GM23338 (cell line): Measurements from ENCODE around the gene CALCOCO1. TPM values are rescaled to one million over a fixed set of nuclear protein-coding genes. Genes with fewer than 3 reads are reported as not detected.

Experiments used
- ATAC-seq: fragments of 200-7000 bp; cut with Tn5 transposase; 3 replicates; pipeline ENCODE4 v1.9.1; 2020
- DNase-seq: peaks from one replicate; pipeline ENCODE4 v3.0.0-alpha.2; 2015; ENCODE audit warnings: low spot score
- H2AFZ ChIP-seq: fragments of 200-600 bp; sonication (generic); 2 replicates; pipeline ENCODE4 v1.8.0; 2016; ENCODE audit warnings: antibody characterized with exemption, mild to moderate bottlenecking, moderate library complexity
- H3F3A ChIP-seq: fragments of 200-600 bp; sonication (generic); replicated peaks from 2 replicates; pipeline ENCODE4 v1.8.0; 2017; ENCODE audit warnings: antibody characterized with exemption, mixed run types, low read depth
- H3K27ac ChIP-seq: fragments of 200-600 bp; sonication (generic); 2 replicates; pipeline ENCODE4 v1.6.1; 2016; ENCODE audit warnings: low read depth
- H3K27me3 ChIP-seq: fragments of 200-600 bp; sonication (generic); 2 replicates; pipeline ENCODE4 v1.8.0; 2016; ENCODE audit warnings: mild to moderate bottlenecking, mixed run types, moderate library complexity; ENCODE audit not compliant: insufficient read depth
- H3K36me3 ChIP-seq: fragments of 200-600 bp; sonication (generic); 2 replicates; pipeline ENCODE4 v1.8.0; 2016; ENCODE audit warnings: mild to moderate bottlenecking; ENCODE audit not compliant: insufficient read depth
- H3K4me1 ChIP-seq: fragments of 200-600 bp; sonication (generic); 2 replicates; pipeline ENCODE4 v1.8.0; 2016; ENCODE audit warnings: mild to moderate bottlenecking, moderate library complexity; ENCODE audit not compliant: insufficient read depth
- H3K4me2 ChIP-seq: fragments of 200-600 bp; sonication (generic); 2 replicates; pipeline ENCODE4 v1.7.1; 2017; ENCODE audit warnings: mixed run types
- H3K4me3 ChIP-seq: fragments of 200-600 bp; sonication (generic); 2 replicates; pipeline ENCODE4 v1.6.1; 2016; ENCODE audit warnings: mixed run types
- H3K79me2 ChIP-seq: fragments of 200-600 bp; sonication (generic); replicated peaks from 2 replicates; pipeline ENCODE4 v1.8.0; 2017; ENCODE audit warnings: mild to moderate bottlenecking; ENCODE audit not compliant: insufficient read depth
- H3K9me2 ChIP-seq: fragments of 200-600 bp; sonication (generic); 2 replicates; pipeline ENCODE4 v1.8.0; 2017; ENCODE audit not compliant: insufficient read depth
- H4K20me1 ChIP-seq: fragments of 200-600 bp; sonication (generic); replicated peaks from 2 replicates; pipeline ENCODE4 v1.8.0; 2017; ENCODE audit warnings: mild to moderate bottlenecking; ENCODE audit not compliant: insufficient read depth
- H3K27ac Mint-ChIP-seq: 2 replicates; pipeline ENCODE4 v1.8.0; 2020; ENCODE audit warnings: inconsistent platforms, mild to moderate bottlenecking, moderate library complexity, mixed read lengths
- H3K27me3 Mint-ChIP-seq: 3 replicates; pipeline ENCODE4 v1.8.0; 2022; ENCODE audit warnings: low read depth, mild to moderate bottlenecking, moderate library complexity, mixed read lengths, inconsistent platforms; ENCODE audit not compliant: insufficient read depth, poor library complexity
- H3K36me3 Mint-ChIP-seq: 3 replicates; pipeline ENCODE4 v1.8.0; 2021; ENCODE audit warnings: low read depth, mild to moderate bottlenecking, inconsistent platforms, moderate library complexity, mixed read lengths
- H3K4me1 Mint-ChIP-seq: 3 replicates; pipeline ENCODE4 v1.8.0; 2020; ENCODE audit warnings: mild to moderate bottlenecking, inconsistent platforms, mixed read lengths
- H3K4me3 Mint-ChIP-seq: 3 replicates; pipeline ENCODE4 v1.8.0; 2021; ENCODE audit warnings: moderate library complexity, mild to moderate bottlenecking, inconsistent platforms, mixed read lengths
- H3K9me3 Mint-ChIP-seq: 3 replicates; pipeline ENCODE4 v1.8.0; 2020; ENCODE audit warnings: moderate library complexity, mild to moderate bottlenecking, inconsistent platforms, mixed read lengths
- CREB1 ChIP-seq: fragments of 250-450 bp; sonication (Bioruptor Pico); IDR thresholded peaks from 2 replicates; pipeline ENCODE4 v1.5.0; 2020; ENCODE audit warnings: low read depth, mild to moderate bottlenecking, moderate library complexity
- CTCF ChIP-seq, 2 experiments: fragments of 200-600 bp in 1 of 2; sonication (generic) in 1 of 2; conservative IDR thresholded peaks; 2 replicates each; pipeline versions ENCODE4 v1.5.1 to v1.6.1; 2016 to 2017; ENCODE audit warnings: antibody characterized with exemption in 2 of 2, low read depth in 2 of 2, mild to moderate bottlenecking in 2 of 2, moderate library complexity in 1 of 2
- ETS1 ChIP-seq: IDR thresholded peaks from 2 replicates; pipeline ENCODE4 v1.6.1; 2016; ENCODE audit warnings: antibody characterized with exemption
- POLR2AphosphoS5 ChIP-seq: IDR thresholded peaks from 2 replicates; pipeline ENCODE4 v1.6.1; 2016; ENCODE audit warnings: antibody characterized with exemption, low read depth
- polyA plus RNA-seq: library from polyadenylated mRNA; unstranded; fragments of >200 nt; fragmentation: Nextera tagmentation; extraction: Ambion mirVana; gene quantifications from 2 replicates; pipeline ENCODE4 v1.2.1, GENCODE V29; 2016
- total RNA-seq: library from RNA; depleted of rRNA; stranded (reverse); fragments of >200 nt; shearing (Covaris generic); gene quantifications from 2 replicates; pipeline ENCODE4 v1.2.3, GENCODE V29; 2014
- TF ChIP-seq, protein P1 (sequence below): IDR thresholded peaks from one replicate; pipeline ENCODE4 v1.6.1; 2018; ENCODE audit warnings: antibody characterized with exemption; ENCODE audit not compliant: unreplicated experiment

The CALCOCO1 gene
- total and polyA plus RNA-seq, 2 experiments from 2014 or later: 6.5 to 20.4 TPM

GRCh38 chr12:53676656-53677015 is 50.6 kb downstream of the CALCOCO1 start:
- Histone ChIP-seq H3K4me1 (peaks cover 31% of the 10 kb centered on the region), H3K79me2 (peaks cover 36% of the 10 kb centered on the region), H3F3A (peaks cover 17% of the 10 kb centered on the region; the same call in 1 of the 2 replicates), H3K4me3 (peak overlapping the region; percentile 61), H4K20me1 (0 out of 2 replicates have a peak, but pooled peaks cover 11% of the 10 kb centered on the region), H3K4me2 (peak overlapping the region; percentile 89), H3K27me3 (no peaks in the 10 kb centered on the region), H3K36me3 (peaks cover 22% of the 10 kb centered on the region), H2AFZ (peak overlapping the region; percentile 97), H3K9me2 (no peaks in the 10 kb centered on the region), H3K27ac (peak overlapping the region; percentile 96)
- Mint-ChIP-seq H3K4me3 (peak overlapping the region; percentile 92), H3K4me1 (peaks cover 29% of the 10 kb centered on the region), H3K27me3 (peaks cover 12% of the 10 kb centered on the region), H3K9me3 (no peaks in the 10 kb centered on the region), H3K27ac (peak overlapping the region; percentile 98), H3K36me3 (peaks cover 34% of the 10 kb centered on the region)
- DNase-seq (peak; percentile 73), ATAC-seq (peak; percentile 67)
- TF ChIP-seq ETS1 (0 out of 2 replicates have a peak, but pooled peaks have one; percentile 3), CTCF (conservative IDR thresholded peaks at IDR 0.05; ENCODE audit: low read depth in 2 of 2) (no peak), POLR2AphosphoS5 (peak; percentile 31; the same call in 1 of the 2 replicates)

GRCh38 chr12:53675701-53676607 is 51.3 kb downstream of the CALCOCO1 start, which contains the start of gene ATP5MC2:
ATP5MC2 (minus strand) TSS chr12:53676083; CDS start chr12:53672614, 3,469 bp downstream.
- Mint-ChIP-seq H3K27ac (peak within 1 kb of the TSS; percentile 98), H3K27me3 (peaks cover 12% of the 10 kb centered on the region), H3K36me3 (peaks cover 41% of the 10 kb centered on the region), H3K4me1 (peaks cover 29% of the 10 kb centered on the region), H3K9me3 (no peaks in the 10 kb centered on the region), H3K4me3 (peak within 1 kb of the TSS; percentile 92)
- peaks cover 29% of the 10 kb centered on the region for H3K36me3 ChIP-seq
- DNase-seq: peak; percentile 98
- no peaks in the 10 kb centered on the region for H3K27me3 ChIP-seq
- H3K4me2 ChIP-seq: peak within 1 kb of the TSS; percentile 99
- peak; percentile 86 for ATAC-seq
- no peaks in the 10 kb centered on the region for H3K9me2 ChIP-seq
- peak within 1 kb of the TSS; percentile 97 for H2AFZ ChIP-seq
- H4K20me1 ChIP-seq: peaks cover 18% of the 10 kb centered on the region; the same call in 1 of the 2 replicates
- TF ChIP-seq, protein P1, sequence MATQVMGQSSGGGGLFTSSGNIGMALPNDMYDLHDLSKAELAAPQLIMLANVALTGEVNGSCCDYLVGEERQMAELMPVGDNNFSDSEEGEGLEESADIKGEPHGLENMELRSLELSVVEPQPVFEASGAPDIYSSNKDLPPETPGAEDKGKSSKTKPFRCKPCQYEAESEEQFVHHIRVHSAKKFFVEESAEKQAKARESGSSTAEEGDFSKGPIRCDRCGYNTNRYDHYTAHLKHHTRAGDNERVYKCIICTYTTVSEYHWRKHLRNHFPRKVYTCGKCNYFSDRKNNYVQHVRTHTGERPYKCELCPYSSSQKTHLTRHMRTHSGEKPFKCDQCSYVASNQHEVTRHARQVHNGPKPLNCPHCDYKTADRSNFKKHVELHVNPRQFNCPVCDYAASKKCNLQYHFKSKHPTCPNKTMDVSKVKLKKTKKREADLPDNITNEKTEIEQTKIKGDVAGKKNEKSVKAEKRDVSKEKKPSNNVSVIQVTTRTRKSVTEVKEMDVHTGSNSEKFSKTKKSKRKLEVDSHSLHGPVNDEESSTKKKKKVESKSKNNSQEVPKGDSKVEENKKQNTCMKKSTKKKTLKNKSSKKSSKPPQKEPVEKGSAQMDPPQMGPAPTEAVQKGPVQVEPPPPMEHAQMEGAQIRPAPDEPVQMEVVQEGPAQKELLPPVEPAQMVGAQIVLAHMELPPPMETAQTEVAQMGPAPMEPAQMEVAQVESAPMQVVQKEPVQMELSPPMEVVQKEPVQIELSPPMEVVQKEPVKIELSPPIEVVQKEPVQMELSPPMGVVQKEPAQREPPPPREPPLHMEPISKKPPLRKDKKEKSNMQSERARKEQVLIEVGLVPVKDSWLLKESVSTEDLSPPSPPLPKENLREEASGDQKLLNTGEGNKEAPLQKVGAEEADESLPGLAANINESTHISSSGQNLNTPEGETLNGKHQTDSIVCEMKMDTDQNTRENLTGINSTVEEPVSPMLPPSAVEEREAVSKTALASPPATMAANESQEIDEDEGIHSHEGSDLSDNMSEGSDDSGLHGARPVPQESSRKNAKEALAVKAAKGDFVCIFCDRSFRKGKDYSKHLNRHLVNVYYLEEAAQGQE: no peak
- TF ChIP-seq POLR2AphosphoS5 (peak; percentile 91), CREB1 (peak; percentile 76; the same call in 1 of the 2 replicates), CTCF (conservative IDR thresholded peaks at IDR 0.05; ENCODE audit: low read depth in 2 of 2) (peak; percentile 96 to 100)
- peaks cover 17% of the 10 kb centered on the region; the same call in 1 of the 2 replicates for H3F3A ChIP-seq
- peaks cover 39% of the 10 kb centered on the region for H3K79me2 ChIP-seq
- peaks cover 31% of the 10 kb centered on the region for H3K4me1 ChIP-seq
- peak within 1 kb of the TSS; percentile 95 for H3K4me3 ChIP-seq
- H3K27ac ChIP-seq: peak within 1 kb of the TSS; percentile 97
